GM21529 (cell line): ENCODE measurements around the gene HAUS8.
"Not testable (repeated sequence)": the region's sequence is repeated elsewhere in the genome, so short reads cannot be mapped to it uniquely, and the experiment has no call there.

Source experiments
- ATAC-seq: cut with Tn5 transposase; IDR thresholded peaks from one replicate; pipeline ENCODE4 v1.9.1; 2021; ENCODE audit not compliant: unreplicated experiment

Gene HAUS8

GRCh38 chr19:17101686-17102628, 26.7 kb upstream of the HAUS8 start:
- ATAC-seq: no peak

GRCh38 chr19:17098326-17098725, 23.1 kb upstream of the HAUS8 start:
- no peak for ATAC-seq

GRCh38 chr19:17097593-17098126, 22.4 kb upstream of the HAUS8 start:
- no peak for ATAC-seq

GRCh38 chr19:17095141-17095919, 20.1 kb upstream of the HAUS8 start:
- ATAC-seq: no peak

DNA sequence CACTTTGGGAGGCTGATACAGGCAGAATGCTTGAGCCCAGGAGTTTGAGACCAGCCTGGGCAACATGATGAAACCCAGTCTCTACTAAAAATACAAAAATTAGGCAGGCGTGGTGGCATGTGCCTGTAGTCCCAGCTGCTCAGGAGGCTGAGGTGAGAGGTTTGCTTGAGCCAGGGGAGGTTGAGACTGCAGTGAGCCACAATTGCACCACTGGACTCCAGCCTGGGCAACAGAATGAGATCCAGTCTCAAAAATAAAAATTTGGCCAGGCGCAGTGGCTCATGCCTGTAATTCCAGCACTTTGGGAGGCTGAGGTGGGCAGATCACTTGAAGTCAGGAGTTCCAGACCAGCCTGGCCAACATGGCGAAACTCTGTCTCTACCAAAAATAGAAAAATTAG, 19.4 kb upstream of the HAUS8 start:
- ATAC-seq: not testable (repeated sequence)

DNA sequence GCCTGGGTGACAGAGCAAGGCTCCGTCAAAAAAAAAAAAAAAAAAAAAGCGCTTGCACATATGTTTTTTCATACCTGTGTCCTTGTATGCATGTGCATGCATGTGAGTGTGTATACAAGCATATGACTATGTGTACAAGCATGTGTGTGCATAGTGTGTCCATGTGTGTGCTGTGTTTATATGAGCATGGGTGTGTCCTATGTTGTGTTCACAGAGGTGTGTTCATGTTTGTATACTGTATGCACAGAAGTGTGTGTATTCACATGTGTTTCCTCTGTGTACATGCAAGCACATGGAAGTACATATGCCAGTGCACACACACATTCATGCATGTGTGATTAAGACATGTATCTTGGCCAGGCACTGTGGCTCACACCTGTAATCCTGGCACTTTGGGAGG, 17.4 kb upstream of the HAUS8 start:
- ATAC-seq: no peak

DNA sequence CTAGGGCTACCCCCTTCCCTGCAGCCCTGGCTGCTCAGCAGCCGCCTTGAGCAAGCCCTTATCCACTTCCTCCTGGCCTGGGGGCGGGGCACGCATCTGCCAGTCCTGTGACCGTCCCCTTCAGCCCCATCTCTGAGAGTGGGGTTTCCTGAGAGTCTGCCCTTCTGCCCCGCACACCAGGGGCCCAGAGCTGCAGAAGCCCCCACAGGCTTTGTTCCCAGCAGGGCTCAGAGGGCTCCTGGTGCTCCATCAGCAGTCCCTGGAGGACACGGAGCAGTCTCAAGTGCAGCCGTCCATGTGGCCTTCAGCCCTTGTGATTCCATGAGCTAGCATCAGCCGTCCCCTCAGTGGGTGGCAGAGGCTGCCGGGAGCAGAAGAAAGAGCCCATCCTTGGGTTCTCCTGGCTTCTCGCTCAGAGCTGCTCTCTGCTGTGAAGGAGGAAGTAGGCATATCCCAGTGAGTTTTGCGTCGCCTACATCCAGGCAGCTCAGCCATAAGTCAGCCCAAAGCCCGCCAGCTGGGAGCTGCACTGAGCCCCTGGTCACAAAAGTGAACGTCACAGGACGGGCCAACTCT, 16.6 kb upstream of the HAUS8 start:
- no peak for ATAC-seq

GRCh38 chr19:17090583-17090982, 15.3 kb upstream of the HAUS8 start:
- no peak for ATAC-seq

- ATAC-seq: no peak
Measured at GRCh38 chr19:17088552-17088951, 13.3 kb upstream of the HAUS8 start.

DNA sequence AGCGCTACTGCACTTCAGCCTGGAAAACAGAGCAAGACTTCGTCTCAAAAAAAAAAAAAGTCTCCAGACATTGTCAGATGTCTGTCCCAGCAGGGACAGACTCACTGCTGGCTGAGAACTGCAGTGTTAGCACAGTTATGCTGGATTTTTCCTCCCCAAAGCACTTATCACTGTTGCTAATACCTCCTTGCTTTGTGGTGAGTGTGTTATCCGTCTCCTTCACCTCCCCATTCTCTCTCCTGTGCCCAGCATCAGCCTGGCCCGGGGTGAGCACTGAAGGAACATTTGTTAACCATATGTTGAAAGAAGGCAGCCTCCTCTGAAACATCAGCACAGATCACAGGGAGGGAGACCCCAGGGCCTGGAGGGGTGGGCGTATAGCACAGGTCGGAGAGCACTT, 11.6 kb upstream of the HAUS8 start:
- no peak for ATAC-seq

DNA sequence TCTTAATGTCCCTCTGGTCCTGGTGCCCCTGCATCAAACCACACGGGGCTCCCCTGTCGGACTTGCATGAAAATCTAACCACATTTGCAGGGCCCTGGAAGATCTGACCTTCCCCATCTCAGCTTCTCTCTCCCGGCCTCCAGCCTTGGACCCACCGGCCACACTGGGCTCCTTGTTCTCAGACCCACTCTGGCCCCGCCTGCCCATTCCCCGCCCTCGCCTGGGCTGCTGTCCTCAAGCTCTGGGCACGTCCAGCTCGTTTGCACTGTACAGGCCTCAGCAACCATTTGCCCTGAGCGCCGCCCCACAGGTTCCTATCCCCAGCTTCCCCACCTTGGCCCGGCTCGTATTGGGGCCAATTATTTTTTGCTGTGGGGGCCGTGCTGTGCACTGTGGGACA, 10.9 kb upstream of the HAUS8 start:
- no peak for ATAC-seq

- ATAC-seq: no peak
Measured at GRCh38 chr19:17081672-17082630, 6.7 kb upstream of the HAUS8 start.

GRCh38 chr19:17080440-17080801, 5.2 kb upstream of the HAUS8 start:
- ATAC-seq: no peak

GRCh38 chr19:17079710-17080439, 4.6 kb upstream of the HAUS8 start:
- ATAC-seq: peak; percentile 39

DNA sequence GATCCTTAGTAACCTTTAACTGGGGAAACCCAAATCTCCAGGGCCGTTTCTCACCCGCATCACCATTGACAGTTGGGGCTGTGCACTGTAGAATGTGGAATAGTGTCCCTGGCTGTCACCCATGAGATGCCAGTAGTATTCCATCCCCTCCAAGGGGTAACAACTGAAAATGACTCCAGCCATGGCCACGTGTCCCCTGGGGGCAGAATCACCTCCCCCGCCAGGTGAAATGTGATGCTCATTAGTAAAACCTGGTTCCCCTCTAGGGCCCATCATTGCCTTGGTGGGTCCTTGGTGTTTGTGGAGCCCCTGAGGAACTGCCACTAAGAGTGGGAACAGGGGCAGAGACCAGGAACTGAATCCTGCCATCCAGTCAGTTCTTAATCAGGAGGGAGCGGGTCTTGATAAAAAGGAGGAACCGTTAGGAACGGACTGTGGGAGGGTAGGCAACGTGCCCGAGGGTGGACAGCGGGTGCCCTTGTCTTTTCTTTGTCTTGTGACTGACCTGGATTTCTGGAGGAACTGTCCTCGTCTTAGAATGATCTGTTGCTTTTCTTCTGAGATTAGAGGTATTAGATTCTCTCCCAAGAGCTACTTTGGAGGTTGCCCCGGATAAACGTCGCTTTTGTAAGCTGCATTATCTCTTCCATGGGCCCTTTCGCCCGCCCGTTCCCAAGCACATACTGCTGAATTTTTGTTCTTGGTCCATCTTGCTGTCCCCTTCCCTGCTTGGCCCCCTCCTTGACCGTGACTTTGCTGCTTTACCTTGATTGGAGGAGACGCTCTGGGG, 3.9 kb upstream of the HAUS8 start:
- no peak for ATAC-seq

DNA sequence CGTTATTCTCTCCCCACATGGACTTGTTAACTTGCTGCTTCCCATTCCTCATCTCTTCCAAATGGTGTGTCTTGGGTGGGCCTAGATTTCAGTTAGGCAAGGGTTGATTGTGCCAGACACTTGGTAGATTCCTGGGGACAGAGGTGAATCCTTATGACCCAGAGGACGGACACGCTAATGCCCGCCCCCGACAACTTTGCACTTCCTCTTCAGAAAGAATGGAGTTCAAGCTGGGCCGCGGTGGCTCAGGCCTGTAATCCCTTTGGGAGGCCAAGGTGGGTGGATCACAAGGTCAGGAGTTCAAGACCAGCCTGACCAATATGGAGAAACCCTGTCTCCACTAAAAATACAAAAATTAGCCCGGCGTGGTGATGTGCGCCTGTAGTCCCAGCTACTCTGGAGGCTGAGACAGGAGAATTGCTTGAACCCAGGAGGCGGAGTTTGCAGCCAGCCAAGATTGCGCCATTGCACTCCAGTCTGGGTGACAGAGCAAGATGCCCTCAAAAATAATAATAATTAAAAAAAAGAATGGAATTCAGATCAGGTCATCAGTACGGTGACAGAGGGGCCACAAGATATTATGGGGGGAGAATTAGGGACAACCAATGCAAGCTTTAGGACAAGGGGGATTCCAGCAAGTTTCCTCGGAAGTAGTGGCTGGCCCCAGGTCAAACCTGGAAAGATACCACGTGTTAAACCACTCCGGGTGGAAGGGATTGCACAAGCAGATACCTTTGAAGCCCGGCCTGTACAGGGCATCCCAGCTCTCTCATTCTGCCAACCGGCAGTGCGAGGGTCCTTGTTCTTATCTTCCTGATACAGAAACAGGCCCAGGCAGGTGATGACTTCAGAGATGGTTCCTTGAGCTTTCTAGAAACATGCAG, 3.0 kb upstream of the HAUS8 start:
- ATAC-seq: no peak

DNA sequence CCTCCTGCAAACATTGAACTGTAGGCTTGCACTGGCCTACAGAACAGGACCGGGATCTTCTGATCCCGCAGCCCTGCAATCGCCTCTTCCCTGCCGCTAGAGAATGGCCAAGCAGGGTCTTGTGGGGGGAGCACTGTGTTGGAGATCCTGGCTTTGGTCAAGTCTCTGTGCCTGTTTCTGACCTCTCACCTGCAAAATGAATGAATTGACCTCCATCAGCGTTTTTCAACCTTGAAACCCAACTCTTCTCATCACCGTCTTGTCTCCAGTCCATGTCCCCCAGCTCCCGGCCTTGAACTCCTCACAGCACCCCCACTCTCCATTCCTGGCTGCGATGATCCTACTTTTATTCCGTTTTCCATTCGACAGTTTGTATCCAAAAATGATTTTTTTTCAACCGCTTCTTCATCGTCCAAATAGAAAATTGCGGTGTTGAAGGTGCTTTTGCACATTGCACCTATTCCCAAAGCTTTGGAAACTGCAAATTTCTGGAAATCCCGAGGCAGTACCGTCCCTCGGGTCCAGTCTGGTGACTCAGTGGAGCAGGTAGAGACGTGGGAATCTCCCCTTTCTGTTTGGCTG, 2.3 kb upstream of the HAUS8 start:
- ATAC-seq: no peak

GRCh38 chr19:17076543-17076991, 1.3 kb upstream of the HAUS8 start:
- no peak for ATAC-seq
